H9 (cell line): ENCODE results near the gene SLCO4A1. TPM values are rescaled to one million over a fixed set of nuclear protein-coding genes. Genes with fewer than 3 reads are reported as not detected.

ENCODE experiments used
- DNase-seq: peaks from one replicate; pipeline ENCODE4 v3.0.0-alpha.2; 2017
- H2AFZ ChIP-seq: one replicate; pipeline ENCODE4 v1.6.1; 2013; ENCODE audit warnings: mild to moderate bottlenecking, low read length, control low read depth, moderate library complexity
- H2AK5ac ChIP-seq: 2 replicates; pipeline ENCODE4 v1.6.1; 2013; ENCODE audit warnings: low read length, control low read depth, mixed read lengths; ENCODE audit not compliant: insufficient read length
- H2BK120ac ChIP-seq: one replicate; pipeline ENCODE4 v1.6.1; 2013; ENCODE audit warnings: low read depth, mild to moderate bottlenecking, low read length, control low read depth, inconsistent platforms; ENCODE audit not compliant: poor library complexity, severe bottlenecking
- H2BK12ac ChIP-seq: 2 replicates; pipeline ENCODE4 v1.6.1; 2013; ENCODE audit warnings: low read length, control low read depth, mixed read lengths, low read depth; ENCODE audit not compliant: insufficient read length
- H2BK15ac ChIP-seq: 2 replicates; pipeline ENCODE4 v1.6.1; 2013; ENCODE audit warnings: low read depth, low read length, control low read depth
- H2BK20ac ChIP-seq: one replicate; pipeline ENCODE4 v1.6.1; 2013; ENCODE audit warnings: low read depth, mild to moderate bottlenecking, low read length, control low read depth, inconsistent platforms; ENCODE audit not compliant: poor library complexity, severe bottlenecking
- H2BK5ac ChIP-seq: 2 replicates; pipeline ENCODE4 v1.6.1; 2013; ENCODE audit warnings: low read length, control low read depth, mixed read lengths; ENCODE audit not compliant: insufficient read length
- H3K14ac ChIP-seq: 2 replicates; pipeline ENCODE4 v1.6.1; 2013; ENCODE audit warnings: low read length, control low read depth; ENCODE audit not compliant: insufficient read depth
- H3K18ac ChIP-seq: 2 replicates; pipeline ENCODE4 v1.6.1; 2013; ENCODE audit warnings: low read depth, mild to moderate bottlenecking, mixed read lengths, low read length, control low read depth; ENCODE audit not compliant: insufficient read length
- H3K23ac ChIP-seq: 2 replicates; pipeline ENCODE4 v1.6.1; 2013; ENCODE audit warnings: low read length, control low read depth, mixed read lengths, low read depth; ENCODE audit not compliant: insufficient read length
- H3K23me2 ChIP-seq: 2 replicates; pipeline ENCODE4 v1.6.1; 2013; ENCODE audit warnings: low read depth, mild to moderate bottlenecking, mixed read lengths, low read length, control low read depth; ENCODE audit not compliant: insufficient read length, poor library complexity, severe bottlenecking
- H3K27ac ChIP-seq: 2 replicates; pipeline ENCODE4 v1.5.1; 2013; ENCODE audit warnings: low read length, control low read depth, mixed read lengths, low read depth; ENCODE audit not compliant: insufficient read length
- H3K27me3 ChIP-seq: 2 replicates; pipeline ENCODE4 v1.6.1; 2013; ENCODE audit warnings: low read length, control low read depth, inconsistent platforms; ENCODE audit not compliant: insufficient read depth
- H3K4ac ChIP-seq: 2 replicates; pipeline ENCODE4 v1.6.1; 2013; ENCODE audit warnings: low read depth, mild to moderate bottlenecking, control low read depth, inconsistent platforms, low read length, moderate library complexity
- H3K4me1 ChIP-seq: 2 replicates; pipeline ENCODE4 v1.6.1; 2013; ENCODE audit warnings: low read length, control low read depth, inconsistent platforms; ENCODE audit not compliant: insufficient read depth
- H3K4me2 ChIP-seq: 2 replicates; pipeline ENCODE4 v1.6.1; 2013; ENCODE audit warnings: low read length, control low read depth, mixed read lengths; ENCODE audit not compliant: insufficient read length, insufficient read depth
- H3K56ac ChIP-seq: 2 replicates; pipeline ENCODE4 v1.6.1; 2013; ENCODE audit warnings: low read depth, mild to moderate bottlenecking, mixed read lengths, low read length, control low read depth; ENCODE audit not compliant: insufficient read length
- H3K79me1 ChIP-seq: 2 replicates; pipeline ENCODE4 v1.6.1; 2013; ENCODE audit warnings: low read depth, mild to moderate bottlenecking, moderate library complexity, low read length, control low read depth, inconsistent platforms; ENCODE audit not compliant: insufficient read depth, poor library complexity, severe bottlenecking
- H3K79me2 ChIP-seq: 2 replicates; pipeline ENCODE4 v1.6.1; 2013; ENCODE audit warnings: low read length, control low read depth, inconsistent platforms; ENCODE audit not compliant: insufficient read depth
- H3K9ac ChIP-seq: 2 replicates; pipeline ENCODE4 v1.6.1; 2013; ENCODE audit warnings: low read length, control low read depth, mixed read lengths; ENCODE audit not compliant: insufficient read length; ENCODE audit errors: extremely low read depth
- H3K9me3 ChIP-seq: one replicate; pipeline ENCODE4 v1.6.1; 2013; ENCODE audit warnings: low read depth, low read length, inconsistent platforms; ENCODE audit not compliant: control insufficient read depth
- H3T11ph ChIP-seq: one replicate; pipeline ENCODE4 v1.6.1; 2013; ENCODE audit warnings: mild to moderate bottlenecking, low read length, control low read depth, inconsistent platforms
- H4K20me1 ChIP-seq: one replicate; pipeline ENCODE4 v1.6.1; 2013; ENCODE audit not compliant: control insufficient read depth, insufficient read length, insufficient read depth
- H4K5ac ChIP-seq: 2 replicates; pipeline ENCODE4 v1.6.1; 2013; ENCODE audit warnings: low read depth, mild to moderate bottlenecking, mixed read lengths, low read length, control low read depth; ENCODE audit not compliant: insufficient read length
- H4K8ac ChIP-seq: replicated peaks from 2 replicates; pipeline ENCODE4 v1.6.1; 2013; ENCODE audit warnings: low read length, control low read depth, mixed read lengths, low read depth; ENCODE audit not compliant: insufficient read length
- H4K91ac ChIP-seq: 2 replicates; pipeline ENCODE4 v1.6.1; 2013; ENCODE audit warnings: low read depth, mild to moderate bottlenecking, moderate library complexity, mixed read lengths, low read length, control low read depth; ENCODE audit not compliant: insufficient read length
- H3K27ac Mint-ChIP-seq, 3 experiments: 2 replicates in 2 of 3; 3 replicates in 1 of 3; pipeline ENCODE4 v1.8.0; 2020 to 2021; ENCODE audit warnings: mixed read lengths in 3 of 3, mild to moderate bottlenecking in 1 of 3, moderate library complexity in 1 of 3
- H3K27me3 Mint-ChIP-seq: 2 replicates; pipeline ENCODE4 v1.8.0; 2021; ENCODE audit warnings: low read depth, mild to moderate bottlenecking, moderate library complexity, mixed read lengths
- H3K36me3 Mint-ChIP-seq, 3 experiments: 2 replicates in 2 of 3; 3 replicates in 1 of 3; pipeline ENCODE4 v1.8.0; 2020 to 2021; ENCODE audit warnings: low read depth in 3 of 3, mixed read lengths in 3 of 3; ENCODE audit not compliant: insufficient read depth in 1 of 3
- H3K4me1 Mint-ChIP-seq, 2 experiments: 2 replicates each; pipeline ENCODE4 v1.8.0; 2020; ENCODE audit warnings: mixed read lengths in 2 of 2
- H3K4me3 Mint-ChIP-seq, 2 experiments: 2 replicates in 1 of 2; 3 replicates in 1 of 2; pipeline ENCODE4 v1.8.0; 2020 to 2021; ENCODE audit warnings: mild to moderate bottlenecking in 2 of 2, mixed read lengths in 2 of 2, moderate library complexity in 1 of 2
- H3K9me3 Mint-ChIP-seq, 2 experiments: 2 replicates in 1 of 2; 3 replicates in 1 of 2; pipeline ENCODE4 v1.8.0; 2020; ENCODE audit warnings: mild to moderate bottlenecking in 2 of 2, mixed read lengths in 2 of 2, moderate library complexity in 1 of 2
- WGBS: extraction: QIAGEN DNeasy Blood & Tissue Kit; methylation state at CpG from one replicate; pipeline ENCODE4 v1.1.7; 2013; ENCODE audit warnings: missing lambda C conversion rate, low lambda C conversion rate, mixed read lengths; ENCODE audit not compliant: insufficient read length; ENCODE audit errors: extremely low coverage; 5-methylcytosine and 5-hydroxymethylcytosine counted together
- total RNA-seq: library from RNA; stranded (reverse); gene quantifications from 2 replicates; pipeline ENCODE4 v1.2.1, GENCODE V29; 2021
- TF ChIP-seq, protein P1 (sequence below): fragments of 200-600 bp; sonication (generic); conservative IDR thresholded peaks from 3 replicates; pipeline ENCODE4 v1.8.0; 2021; ENCODE audit warnings: antibody characterized with exemption, mild to moderate bottlenecking

Gene SLCO4A1
- total RNA-seq, 1 experiment from 2014 or later, result 9.4 TPM

DNA sequence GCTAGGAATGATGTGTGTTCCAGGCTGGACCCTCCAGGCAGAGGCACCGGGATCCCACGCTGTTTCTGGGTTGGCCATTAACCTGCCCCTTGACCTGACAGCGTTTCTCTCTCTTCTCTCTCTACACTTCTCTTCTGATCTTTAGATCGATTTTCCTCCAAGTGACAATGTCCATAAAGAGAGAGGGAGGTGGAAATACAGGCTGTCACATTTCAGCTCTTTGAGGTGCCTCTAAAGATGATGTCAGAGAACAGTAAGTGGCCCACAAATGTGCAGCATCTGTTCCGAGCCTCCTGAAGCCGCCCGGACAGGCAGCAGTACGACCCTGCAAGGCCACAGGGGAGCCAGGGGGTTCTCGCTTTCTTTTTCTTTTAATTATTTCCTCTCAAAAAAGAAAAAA lies 2.5 kb upstream of the SLCO4A1 start:
- H3K23me2 ChIP-seq, result peaks cover 8% of the 10 kb centered on the region
- H2BK15ac ChIP-seq, result no peak overlapping the region
- no peak overlapping the region for H4K5ac ChIP-seq
- no peak overlapping the region for H3K27ac Mint-ChIP-seq
- H3K79me1 ChIP-seq, result no peaks in the 10 kb centered on the region
- H3K56ac ChIP-seq, result no peak overlapping the region
- no peak overlapping the region for H2AFZ ChIP-seq
- no peak overlapping the region for H3K23ac ChIP-seq
- H2BK12ac ChIP-seq, result no peak overlapping the region
- H3K18ac ChIP-seq, result no peak overlapping the region
- no peak overlapping the region for H3K14ac ChIP-seq
- no peak overlapping the region for H3T11ph ChIP-seq
- no peak overlapping the region for H2BK120ac ChIP-seq
- WGBS, result no CpG with 5 or more reads among the region's 9 CpGs
- TF ChIP-seq, protein P1, sequence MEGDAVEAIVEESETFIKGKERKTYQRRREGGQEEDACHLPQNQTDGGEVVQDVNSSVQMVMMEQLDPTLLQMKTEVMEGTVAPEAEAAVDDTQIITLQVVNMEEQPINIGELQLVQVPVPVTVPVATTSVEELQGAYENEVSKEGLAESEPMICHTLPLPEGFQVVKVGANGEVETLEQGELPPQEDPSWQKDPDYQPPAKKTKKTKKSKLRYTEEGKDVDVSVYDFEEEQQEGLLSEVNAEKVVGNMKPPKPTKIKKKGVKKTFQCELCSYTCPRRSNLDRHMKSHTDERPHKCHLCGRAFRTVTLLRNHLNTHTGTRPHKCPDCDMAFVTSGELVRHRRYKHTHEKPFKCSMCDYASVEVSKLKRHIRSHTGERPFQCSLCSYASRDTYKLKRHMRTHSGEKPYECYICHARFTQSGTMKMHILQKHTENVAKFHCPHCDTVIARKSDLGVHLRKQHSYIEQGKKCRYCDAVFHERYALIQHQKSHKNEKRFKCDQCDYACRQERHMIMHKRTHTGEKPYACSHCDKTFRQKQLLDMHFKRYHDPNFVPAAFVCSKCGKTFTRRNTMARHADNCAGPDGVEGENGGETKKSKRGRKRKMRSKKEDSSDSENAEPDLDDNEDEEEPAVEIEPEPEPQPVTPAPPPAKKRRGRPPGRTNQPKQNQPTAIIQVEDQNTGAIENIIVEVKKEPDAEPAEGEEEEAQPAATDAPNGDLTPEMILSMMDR, result no peak
- H3K4me1 Mint-ChIP-seq, result peaks cover 16 to 38% of the 10 kb centered on the region in 2 experiments
- H3K9ac ChIP-seq, result no peak overlapping the region
- H3K79me2 ChIP-seq, result peaks cover 3% of the 10 kb centered on the region; the same call in 1 of the 2 replicates
- H3K4me1 ChIP-seq, result peaks cover 5% of the 10 kb centered on the region
- no peak overlapping the region for H3K27ac ChIP-seq
- no peak overlapping the region for H2AK5ac ChIP-seq
- H3K4ac ChIP-seq, result no peak overlapping the region
- DNase-seq, result no peak
- no peaks in the 10 kb centered on the region; a peak in 1 of 5 replicates for H3K9me3 Mint-ChIP-seq
- H4K91ac ChIP-seq, result no peak overlapping the region
- H2BK5ac ChIP-seq, result no peak overlapping the region
- no peak overlapping the region for H4K8ac ChIP-seq
- H3K27me3 ChIP-seq, result peaks cover 9% of the 10 kb centered on the region; the same call in 1 of the 2 replicates
- no peak overlapping the region for H3K4me3 Mint-ChIP-seq
- H3K27me3 Mint-ChIP-seq, result peaks cover 72% of the 10 kb centered on the region
- no peak overlapping the region for H2BK20ac ChIP-seq
- no peak overlapping the region for H3K4me2 ChIP-seq
- no peaks in the 10 kb centered on the region for H3K9me3 ChIP-seq
- peaks cover 0 to 2% (median 0%) of the 10 kb centered on the region in 3 experiments; a peak in 1 of 7 replicates for H3K36me3 Mint-ChIP-seq
- H4K20me1 ChIP-seq, result no peaks in the 10 kb centered on the region
